Measurements from ENCODE around the gene CCDC39.

Gene CCDC39

DNA sequence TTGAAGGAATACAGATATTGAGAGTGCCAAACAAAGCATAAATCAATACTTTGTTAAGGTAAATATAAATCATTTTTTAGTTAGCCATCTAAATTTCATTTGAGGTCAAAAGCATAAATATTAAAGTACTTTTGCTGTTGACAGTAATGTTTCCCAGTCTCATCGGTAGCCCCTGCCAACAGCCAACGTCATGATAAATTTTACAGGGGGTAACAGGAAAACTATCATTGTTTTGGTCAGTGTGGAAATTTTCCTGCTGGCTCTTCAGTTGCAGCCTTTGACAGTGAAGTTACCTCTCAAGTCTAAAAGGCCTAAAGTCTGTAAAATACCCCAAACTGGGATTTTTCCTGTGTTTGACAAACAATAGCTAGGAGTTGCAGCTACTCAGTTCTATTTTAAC lies 114.6 kb downstream of the CCDC39 start:
- TF ChIP-seq POLR2AphosphoS5 (IDR thresholded peaks at IDR 0.05; ENCODE audit: low read depth, low read length) (no peak), FOXP2 (optimal IDR thresholded peaks at IDR 0.05; ENCODE audit: borderline replicate concordance, extremely low read depth, extremely low read length, insufficient read depth) (no peak), TAF1 (IDR thresholded peaks at IDR 0.05; ENCODE audit: borderline replicate concordance, insufficient read depth, low read length) (no peak), SIN3A (IDR thresholded peaks at IDR 0.05; ENCODE audit: borderline replicate concordance, insufficient read depth, low read length) (no peak)
- TF ChIP-seq, protein P1, sequence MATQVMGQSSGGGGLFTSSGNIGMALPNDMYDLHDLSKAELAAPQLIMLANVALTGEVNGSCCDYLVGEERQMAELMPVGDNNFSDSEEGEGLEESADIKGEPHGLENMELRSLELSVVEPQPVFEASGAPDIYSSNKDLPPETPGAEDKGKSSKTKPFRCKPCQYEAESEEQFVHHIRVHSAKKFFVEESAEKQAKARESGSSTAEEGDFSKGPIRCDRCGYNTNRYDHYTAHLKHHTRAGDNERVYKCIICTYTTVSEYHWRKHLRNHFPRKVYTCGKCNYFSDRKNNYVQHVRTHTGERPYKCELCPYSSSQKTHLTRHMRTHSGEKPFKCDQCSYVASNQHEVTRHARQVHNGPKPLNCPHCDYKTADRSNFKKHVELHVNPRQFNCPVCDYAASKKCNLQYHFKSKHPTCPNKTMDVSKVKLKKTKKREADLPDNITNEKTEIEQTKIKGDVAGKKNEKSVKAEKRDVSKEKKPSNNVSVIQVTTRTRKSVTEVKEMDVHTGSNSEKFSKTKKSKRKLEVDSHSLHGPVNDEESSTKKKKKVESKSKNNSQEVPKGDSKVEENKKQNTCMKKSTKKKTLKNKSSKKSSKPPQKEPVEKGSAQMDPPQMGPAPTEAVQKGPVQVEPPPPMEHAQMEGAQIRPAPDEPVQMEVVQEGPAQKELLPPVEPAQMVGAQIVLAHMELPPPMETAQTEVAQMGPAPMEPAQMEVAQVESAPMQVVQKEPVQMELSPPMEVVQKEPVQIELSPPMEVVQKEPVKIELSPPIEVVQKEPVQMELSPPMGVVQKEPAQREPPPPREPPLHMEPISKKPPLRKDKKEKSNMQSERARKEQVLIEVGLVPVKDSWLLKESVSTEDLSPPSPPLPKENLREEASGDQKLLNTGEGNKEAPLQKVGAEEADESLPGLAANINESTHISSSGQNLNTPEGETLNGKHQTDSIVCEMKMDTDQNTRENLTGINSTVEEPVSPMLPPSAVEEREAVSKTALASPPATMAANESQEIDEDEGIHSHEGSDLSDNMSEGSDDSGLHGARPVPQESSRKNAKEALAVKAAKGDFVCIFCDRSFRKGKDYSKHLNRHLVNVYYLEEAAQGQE (IDR thresholded peaks at IDR 0.05; ENCODE audit: insufficient read depth in 1 of 2, low read depth in 2 of 2, low read length in 2 of 2): no peak
